Keratinocyte (primary cell): ENCODE measurements around the gene FOXD2. TPM values are rescaled to one million over a fixed set of nuclear protein-coding genes. Genes with fewer than 3 reads are reported as not detected.

Source experiments
- DNase-seq: peaks from one replicate; pipeline ENCODE4 v3.0.0-alpha.2; 2011; ENCODE audit warnings: low read depth, missing footprints, low spot score
- FAIRE-seq: peaks from 2 replicates; lab custom pipeline; 2011; peaks lifted over from hg19 to GRCh38; lab: Jason Lieb, UNC
- H2AFZ ChIP-seq: 2 replicates; pipeline ENCODE4 v1.6.0; 2012; ENCODE audit warnings: low read length, control low read depth, inconsistent platforms; ENCODE audit not compliant: control insufficient read depth
- H3K27ac ChIP-seq: 2 replicates; pipeline ENCODE4 v1.5.1; 2011; ENCODE audit warnings: low read length; ENCODE audit not compliant: control insufficient read depth, insufficient read depth
- H3K27me3 ChIP-seq: 3 replicates; pipeline ENCODE4 v1.6.0; 2011; ENCODE audit warnings: low read length; ENCODE audit not compliant: control insufficient read depth, insufficient read depth; ENCODE audit errors: extremely low read depth
- H3K36me3 ChIP-seq, 2 experiments: 2 replicates in 1 of 2; 3 replicates in 1 of 2; pipeline ENCODE4 v1.5.1; 2011; ENCODE audit warnings: low read length in 2 of 2, mild to moderate bottlenecking in 1 of 2; ENCODE audit not compliant: control insufficient read depth in 2 of 2, insufficient read depth in 2 of 2; ENCODE audit errors: extremely low read depth in 1 of 2
- H3K4me1 ChIP-seq: 3 replicates; pipeline ENCODE4 v1.5.1; 2011; ENCODE audit warnings: low read length; ENCODE audit not compliant: control insufficient read depth, insufficient read depth; ENCODE audit errors: extremely low read depth
- H3K4me2 ChIP-seq: 3 replicates; pipeline ENCODE4 v1.6.0; 2011; ENCODE audit warnings: low read depth, low read length; ENCODE audit not compliant: control insufficient read depth, insufficient read depth; ENCODE audit errors: extremely low read depth
- H3K4me3 ChIP-seq, 3 experiments: fragments of 200-600 bp in 1 of 3; sonication (generic) in 1 of 3; 2 replicates in 2 of 3; 3 replicates in 1 of 3; pipeline ENCODE4 v1.5.1; 2011 to 2016; ENCODE audit warnings: low read length in 3 of 3, mild to moderate bottlenecking in 3 of 3, control low read depth in 2 of 3, inconsistent platforms in 1 of 3, low read depth in 1 of 3, mixed read lengths in 1 of 3, mixed run types in 1 of 3, moderate library complexity in 1 of 3; ENCODE audit not compliant: control insufficient read depth in 2 of 3, insufficient read depth in 2 of 3; ENCODE audit errors: extremely low read depth in 1 of 3
- H3K79me2 ChIP-seq: 2 replicates; pipeline ENCODE4 v1.6.0; 2012; ENCODE audit warnings: low read length; ENCODE audit not compliant: control insufficient read depth, insufficient read depth
- H3K9ac ChIP-seq: 3 replicates; pipeline ENCODE4 v1.6.0; 2011; ENCODE audit warnings: low read length; ENCODE audit not compliant: control insufficient read depth, insufficient read depth; ENCODE audit errors: extremely low read depth
- H3K9me1 ChIP-seq: 3 replicates; pipeline ENCODE4 v1.6.0; 2011; ENCODE audit warnings: low read length; ENCODE audit not compliant: control insufficient read depth, insufficient read depth; ENCODE audit errors: extremely low read depth
- H3K9me3 ChIP-seq: 2 replicates; pipeline ENCODE4 v1.5.1; 2012; ENCODE audit warnings: low read depth, low read length; ENCODE audit not compliant: control insufficient read depth
- H4K20me1 ChIP-seq: 3 replicates; pipeline ENCODE4 v1.6.0; 2011; ENCODE audit warnings: low read length; ENCODE audit not compliant: control insufficient read depth, insufficient read depth; ENCODE audit errors: extremely low read depth
- EZH2 ChIP-seq: IDR thresholded peaks from one replicate; pipeline ENCODE4 v1.6.1; 2012; ENCODE audit warnings: inconsistent platforms, mild to moderate bottlenecking, low read length, moderate library complexity
- dilution Hi-C: fragments of 300-500 bp; cut with MboI; formaldehyde crosslinking; loops from one replicate; pipeline ENCODE4 v1.7.0; 2020; ENCODE audit warnings: low sequenced_read_pairs; ENCODE audit not compliant: extremely low pct_ligation_motif_present
- polyA plus RNA-seq, 5 experiments: library from polyadenylated mRNA; depleted of rRNA in 3 of 5; stranded (reverse) in 3 of 5; stranded (forward) in 1 of 5; unstranded in 1 of 5; fragments of >200 nt; gene quantifications; 1 replicate in 1 of 5; 2 replicates in 3 of 5; 3 replicates in 1 of 5; pipeline versions ENCODE4 v1.2.1 to v1.2.3, GENCODE V29; 2011 to 2012; ENCODE audit warnings: missing spikeins in 2 of 5, low read depth in 1 of 5, low replicate concordance in 1 of 5
- TF ChIP-seq, protein P1 (sequence below), 3 experiments: IDR thresholded peaks in 1 of 3; conservative IDR thresholded peaks in 1 of 3; optimal IDR thresholded peaks in 1 of 3; 2 replicates in 2 of 3; 3 replicates in 1 of 3; pipeline versions ENCODE3 to v1.5.1; 2011; ENCODE audit warnings: low read length in 3 of 3, mild to moderate bottlenecking in 3 of 3, moderate library complexity in 2 of 3, control low read depth in 1 of 3, inconsistent platforms in 1 of 3; ENCODE audit not compliant: insufficient read depth in 2 of 3; ENCODE audit errors: extremely low read depth in 1 of 3

The FOXD2 gene
- polyA plus RNA-seq, 1 donor (not counting 4 experiments of a cell fraction or from before 2014, with no cell fraction given), result 0.04 TPM

DNA sequence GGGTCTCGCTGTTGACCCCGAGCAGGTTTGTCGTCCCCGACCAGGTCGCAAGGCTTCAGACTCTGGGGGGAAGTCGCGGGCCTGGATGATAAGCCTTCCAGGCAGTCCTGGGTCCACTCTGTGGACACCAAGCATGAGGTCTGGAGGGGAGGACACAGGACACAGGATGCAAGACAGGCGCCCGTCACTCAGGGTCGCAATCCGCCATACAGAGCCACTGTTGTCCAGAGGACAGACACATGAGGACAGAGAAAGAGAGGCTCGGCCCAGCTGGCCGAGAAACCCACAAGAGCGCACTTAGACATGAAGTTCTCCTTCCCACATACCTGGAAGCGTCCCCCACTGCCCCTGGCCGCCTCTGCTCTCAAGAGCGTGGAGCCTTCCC is 4.8 kb upstream of the FOXD2 start:
- H3K9ac ChIP-seq, result no peak overlapping the region
- peak overlapping the region; percentile 50 for H3K4me2 ChIP-seq
- FAIRE-seq (no peak), DNase-seq (no peak)
- dilution Hi-C loops, result no loop called here
- no peaks in the 10 kb centered on the region for H4K20me1 ChIP-seq
- no peaks in the 10 kb centered on the region for H3K9me3 ChIP-seq
- H3K4me1 ChIP-seq, result peaks cover 51% of the 10 kb centered on the region
- no peaks in the 10 kb centered on the region for H3K36me3 ChIP-seq
- no peaks in the 10 kb centered on the region for H3K9me1 ChIP-seq
- no peak overlapping the region for H3K27ac ChIP-seq
- no peak overlapping the region for H2AFZ ChIP-seq
- H3K4me3 ChIP-seq, result peak overlapping the region; percentile 15 to 37 (median 20)
- peaks cover 18% of the 10 kb centered on the region for H3K27me3 ChIP-seq
- peaks cover 4% of the 10 kb centered on the region for H3K79me2 ChIP-seq
- TF ChIP-seq EZH2, result no peak
- TF ChIP-seq, protein P1, sequence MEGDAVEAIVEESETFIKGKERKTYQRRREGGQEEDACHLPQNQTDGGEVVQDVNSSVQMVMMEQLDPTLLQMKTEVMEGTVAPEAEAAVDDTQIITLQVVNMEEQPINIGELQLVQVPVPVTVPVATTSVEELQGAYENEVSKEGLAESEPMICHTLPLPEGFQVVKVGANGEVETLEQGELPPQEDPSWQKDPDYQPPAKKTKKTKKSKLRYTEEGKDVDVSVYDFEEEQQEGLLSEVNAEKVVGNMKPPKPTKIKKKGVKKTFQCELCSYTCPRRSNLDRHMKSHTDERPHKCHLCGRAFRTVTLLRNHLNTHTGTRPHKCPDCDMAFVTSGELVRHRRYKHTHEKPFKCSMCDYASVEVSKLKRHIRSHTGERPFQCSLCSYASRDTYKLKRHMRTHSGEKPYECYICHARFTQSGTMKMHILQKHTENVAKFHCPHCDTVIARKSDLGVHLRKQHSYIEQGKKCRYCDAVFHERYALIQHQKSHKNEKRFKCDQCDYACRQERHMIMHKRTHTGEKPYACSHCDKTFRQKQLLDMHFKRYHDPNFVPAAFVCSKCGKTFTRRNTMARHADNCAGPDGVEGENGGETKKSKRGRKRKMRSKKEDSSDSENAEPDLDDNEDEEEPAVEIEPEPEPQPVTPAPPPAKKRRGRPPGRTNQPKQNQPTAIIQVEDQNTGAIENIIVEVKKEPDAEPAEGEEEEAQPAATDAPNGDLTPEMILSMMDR (optimal IDR thresholded peaks at IDR 0.05 in 1 of 3, IDR thresholded peaks at IDR 0.05 in 1 of 3, conservative IDR thresholded peaks at IDR 0.05 in 1 of 3; ENCODE audit: extremely low read depth in 1 of 3, insufficient read depth in 2 of 3, low read length in 3 of 3), result no peak

DNA sequence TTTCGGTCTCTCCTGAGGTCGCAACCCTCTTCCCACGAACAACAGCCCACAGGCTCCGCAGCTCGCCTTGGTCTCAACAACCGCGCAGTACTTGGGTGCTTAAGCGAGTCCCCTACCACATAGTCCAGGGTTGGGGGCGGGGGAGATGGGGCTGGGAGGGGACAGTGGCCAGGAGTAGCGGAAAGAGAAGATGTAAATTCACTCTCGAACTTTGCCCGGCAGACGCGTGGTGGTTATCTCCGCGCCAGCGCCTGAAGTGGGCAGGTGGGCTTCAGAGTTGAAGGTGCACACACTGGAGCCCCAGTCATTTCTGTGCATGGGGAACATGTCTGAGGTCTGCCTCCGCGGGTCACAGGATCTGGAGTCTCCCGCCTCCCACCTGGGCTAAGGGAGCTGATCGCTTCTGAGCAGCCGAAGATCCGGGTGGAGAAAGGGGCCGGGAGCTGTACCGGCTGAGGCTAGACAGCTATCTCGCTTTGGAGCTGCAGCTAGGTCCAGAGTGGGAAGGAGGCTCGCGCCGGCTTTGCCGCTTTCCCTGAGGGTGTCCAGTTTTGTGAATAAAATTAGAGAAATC is 4.3 kb upstream of the FOXD2 start:
- Histone ChIP-seq H3K4me1 (peaks cover 51% of the 10 kb centered on the region), H3K36me3 (no peaks in the 10 kb centered on the region), H3K9ac (peak overlapping the region; percentile 22), H3K79me2 (peaks cover 4% of the 10 kb centered on the region), H2AFZ (peak overlapping the region; percentile 12), H3K9me1 (no peaks in the 10 kb centered on the region), H3K27me3 (peaks cover 21% of the 10 kb centered on the region), H3K4me2 (peak overlapping the region; percentile 50), H3K27ac (no peak overlapping the region), H3K9me3 (no peaks in the 10 kb centered on the region), H3K4me3 (peak overlapping the region; percentile 20 to 56 (median 54)), H4K20me1 (no peaks in the 10 kb centered on the region)
- FAIRE-seq, result no peak
- DNase-seq, result no peak
- TF ChIP-seq, protein P1 (optimal IDR thresholded peaks at IDR 0.05 in 1 of 3, IDR thresholded peaks at IDR 0.05 in 1 of 3, conservative IDR thresholded peaks at IDR 0.05 in 1 of 3; ENCODE audit: extremely low read depth in 1 of 3, insufficient read depth in 2 of 3, low read length in 3 of 3), result no peak
- no peak for TF ChIP-seq EZH2
- dilution Hi-C loops, result no loop called here
